LNCAP (cell line): ENCODE results near the gene SLC24A3.

Source experiments
- TF ChIP-seq, protein P1 (sequence below): fragments of 450-650 bp; IDR thresholded peaks from 2 replicates; pipeline ENCODE4 v1.5.1; 2017; ENCODE audit warnings: mild to moderate bottlenecking

The SLC24A3 gene

DNA sequence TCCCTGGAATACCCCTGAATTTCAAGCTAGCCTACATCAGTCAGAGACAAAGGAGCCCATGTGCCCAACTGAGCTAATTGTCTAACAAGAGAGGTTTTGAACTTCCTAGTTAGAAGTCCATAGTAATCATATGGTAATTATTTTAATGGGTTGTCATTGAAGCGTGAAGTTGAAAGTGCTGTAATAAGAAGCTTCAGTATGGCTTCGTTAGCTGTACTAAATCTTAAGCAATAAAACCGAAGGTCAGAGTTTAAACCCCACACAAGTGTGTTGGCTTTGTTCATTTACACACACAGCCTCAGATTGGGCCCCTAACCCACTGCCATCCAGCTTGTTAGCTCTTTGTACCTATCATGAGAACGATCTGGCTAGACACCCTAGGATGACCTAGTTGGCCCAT, 350.0 kb downstream of the SLC24A3 start:
- TF ChIP-seq, protein P1, sequence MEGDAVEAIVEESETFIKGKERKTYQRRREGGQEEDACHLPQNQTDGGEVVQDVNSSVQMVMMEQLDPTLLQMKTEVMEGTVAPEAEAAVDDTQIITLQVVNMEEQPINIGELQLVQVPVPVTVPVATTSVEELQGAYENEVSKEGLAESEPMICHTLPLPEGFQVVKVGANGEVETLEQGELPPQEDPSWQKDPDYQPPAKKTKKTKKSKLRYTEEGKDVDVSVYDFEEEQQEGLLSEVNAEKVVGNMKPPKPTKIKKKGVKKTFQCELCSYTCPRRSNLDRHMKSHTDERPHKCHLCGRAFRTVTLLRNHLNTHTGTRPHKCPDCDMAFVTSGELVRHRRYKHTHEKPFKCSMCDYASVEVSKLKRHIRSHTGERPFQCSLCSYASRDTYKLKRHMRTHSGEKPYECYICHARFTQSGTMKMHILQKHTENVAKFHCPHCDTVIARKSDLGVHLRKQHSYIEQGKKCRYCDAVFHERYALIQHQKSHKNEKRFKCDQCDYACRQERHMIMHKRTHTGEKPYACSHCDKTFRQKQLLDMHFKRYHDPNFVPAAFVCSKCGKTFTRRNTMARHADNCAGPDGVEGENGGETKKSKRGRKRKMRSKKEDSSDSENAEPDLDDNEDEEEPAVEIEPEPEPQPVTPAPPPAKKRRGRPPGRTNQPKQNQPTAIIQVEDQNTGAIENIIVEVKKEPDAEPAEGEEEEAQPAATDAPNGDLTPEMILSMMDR, result no peak

GRCh38 chr20:19564261-19564660, 351.8 kb downstream of the SLC24A3 start:
- TF ChIP-seq, protein P1, result no peak

- TF ChIP-seq, protein P1, result no peak
Measured at GRCh38 chr20:19565736-19566135, 353.3 kb downstream of the SLC24A3 start.

- TF ChIP-seq, protein P1, result no peak
Measured at GRCh38 chr20:19566226-19566945, 353.9 kb downstream of the SLC24A3 start.

GRCh38 chr20:19568128-19568527, 355.7 kb downstream of the SLC24A3 start:
- TF ChIP-seq, protein P1, result no peak

GRCh38 chr20:19571996-19572395, 359.6 kb downstream of the SLC24A3 start:
- TF ChIP-seq, protein P1, result no peak

DNA sequence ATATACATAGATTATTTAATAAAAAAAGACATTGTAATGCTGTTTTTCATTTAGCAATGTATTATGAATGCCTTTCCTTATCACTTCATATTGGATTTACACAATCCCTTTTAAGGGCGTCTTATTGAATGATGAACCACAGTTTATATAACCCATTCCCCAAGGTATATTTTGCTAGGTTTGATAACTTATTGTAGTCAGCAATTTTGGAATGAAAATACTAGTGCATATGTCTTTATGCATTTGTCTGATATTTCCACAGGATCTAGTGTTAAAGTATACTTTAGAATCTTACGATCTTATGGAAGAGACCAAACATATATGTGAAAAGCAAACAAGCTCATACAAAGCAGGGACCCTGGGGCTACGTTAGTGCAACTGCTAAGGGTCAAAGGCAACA, 365.2 kb downstream of the SLC24A3 start:
- TF ChIP-seq, protein P1, result no peak

GRCh38 chr20:19582782-19583181, 370.3 kb downstream of the SLC24A3 start:
- TF ChIP-seq, protein P1, result no peak
